SK-N-SH (cell line): ENCODE data around the gene PNMA3.

Source experiments
- CHD2 ChIP-seq: fragments of 150-350 bp; IDR thresholded peaks from 2 replicates; pipeline ENCODE4 v1.6.1; 2018; ENCODE audit warnings: low read length; ENCODE audit not compliant: partially characterized antibody
- CTCF ChIP-seq: fragments of 200-600 bp; sonication (generic); IDR thresholded peaks from 2 replicates; pipeline ENCODE4 v1.6.1; 2017; ENCODE audit warnings: antibody characterized with exemption, mild to moderate bottlenecking, moderate library complexity
- ELF1 ChIP-seq: IDR thresholded peaks from 2 replicates; pipeline ENCODE4 v1.4.0; 2012
- GABPA ChIP-seq: IDR thresholded peaks from 2 replicates; pipeline ENCODE4 v1.4.0; 2012; ENCODE audit warnings: low read depth, mild to moderate bottlenecking
- POLR2AphosphoS5 ChIP-seq: IDR thresholded peaks from 2 replicates; pipeline ENCODE4 v1.6.1; 2012; ENCODE audit warnings: low read depth, low read length
- RAD21 ChIP-seq: IDR thresholded peaks from 2 replicates; pipeline ENCODE4 v1.6.1; 2012; ENCODE audit warnings: mild to moderate bottlenecking, low read length
- REST ChIP-seq: IDR thresholded peaks from 2 replicates; pipeline ENCODE4 v1.6.1; 2012; ENCODE audit warnings: mild to moderate bottlenecking, low read depth, low read length, moderate library complexity
- RFX5 ChIP-seq: IDR thresholded peaks from 2 replicates; pipeline ENCODE4 v1.6.1; 2012; ENCODE audit warnings: mild to moderate bottlenecking, improper control_type of control experiment, low read length
- SIN3A ChIP-seq: IDR thresholded peaks from 2 replicates; pipeline ENCODE4 v1.6.1; 2012; ENCODE audit warnings: low read depth, mild to moderate bottlenecking, low read length, moderate library complexity, borderline replicate concordance
- SMC3 ChIP-seq: IDR thresholded peaks from 2 replicates; pipeline ENCODE4 v1.6.1; 2012; ENCODE audit warnings: low read depth, low read length, improper control_type of control experiment
- TAF1 ChIP-seq: IDR thresholded peaks from 2 replicates; pipeline ENCODE4 v1.6.1; 2012; ENCODE audit warnings: low read depth, mild to moderate bottlenecking, low read length, moderate library complexity, borderline replicate concordance
- TCF12 ChIP-seq: IDR thresholded peaks from 2 replicates; pipeline ENCODE4 v1.4.0; 2012
- YY1 ChIP-seq: IDR thresholded peaks from 2 replicates; pipeline ENCODE4 v1.4.0; 2012; ENCODE audit warnings: low read depth, mild to moderate bottlenecking

- no peak for TF ChIP-seq CHD2
- no peak for TF ChIP-seq SMC3
- no peak for TF ChIP-seq SIN3A
- no peak for TF ChIP-seq RAD21
- TF ChIP-seq REST, result no peak
- no peak for TF ChIP-seq TAF1
- no peak for TF ChIP-seq RFX5
- TF ChIP-seq GABPA, result no peak
- no peak for TF ChIP-seq CTCF
- TF ChIP-seq ELF1, result no peak
- no peak for TF ChIP-seq TCF12
- TF ChIP-seq POLR2AphosphoS5, result no peak
- no peak for TF ChIP-seq YY1
Observed at GRCh38 chrX:153055871-153056749, at the start of gene PNMA3.
